Stomach (tissue), 4 donors: ENCODE data around the gene FSD1.

Experiments used
- CTCF ChIP-seq, 7 experiments: fragments of 450-650 bp in 4 of 7; fragments of 200-600 bp in 3 of 7; sonication (generic) in 3 of 7; IDR thresholded peaks; one replicate each; pipeline ENCODE4 v1.5.1; 2016 to 2019; ENCODE audit warnings: antibody characterized with exemption in 7 of 7, control low read depth in 2 of 7, mild to moderate bottlenecking in 1 of 7
- POLR2A ChIP-seq, 4 donors: fragments of 450-650 bp; IDR thresholded peaks; one replicate each; pipeline ENCODE4 v1.6.1; 2016; ENCODE audit warnings: antibody characterized with exemption in 4 of 4, control low read depth in 2 of 4, mild to moderate bottlenecking in 1 of 4, moderate library complexity in 1 of 4

DNA sequence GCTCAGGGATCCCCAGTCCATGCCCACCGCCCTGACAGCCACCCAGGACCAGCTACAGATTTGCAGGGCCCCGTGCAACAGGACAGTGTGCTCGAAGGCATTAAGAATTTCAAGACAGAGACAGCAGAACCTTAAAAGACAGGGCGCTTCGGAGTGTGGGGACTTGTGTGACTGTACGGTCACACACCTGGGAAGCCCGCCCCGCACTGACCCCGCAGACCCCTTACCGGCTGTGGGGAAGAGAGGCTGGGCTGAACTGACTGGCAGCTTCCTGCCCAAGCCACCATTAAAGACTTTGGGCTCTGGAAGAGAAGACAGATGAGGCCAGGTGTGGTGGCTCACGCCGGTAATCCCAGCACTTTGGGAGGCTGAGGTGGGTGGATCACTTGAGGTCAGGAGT, 19.8 kb downstream of the FSD1 start:
- TF ChIP-seq POLR2A (IDR thresholded peaks at IDR 0.05), result no peak
- no peak for TF ChIP-seq CTCF (IDR thresholded peaks at IDR 0.05)
